ENCODE results near the gene TENM4. TPM values are rescaled to one million over a fixed set of nuclear protein-coding genes. Genes with fewer than 3 reads are reported as not detected.

The TENM4 gene
- polyA plus RNA-seq, 1 of the 3 experiments (the other 2 are of a cell fraction): 16.7 TPM

DNA sequence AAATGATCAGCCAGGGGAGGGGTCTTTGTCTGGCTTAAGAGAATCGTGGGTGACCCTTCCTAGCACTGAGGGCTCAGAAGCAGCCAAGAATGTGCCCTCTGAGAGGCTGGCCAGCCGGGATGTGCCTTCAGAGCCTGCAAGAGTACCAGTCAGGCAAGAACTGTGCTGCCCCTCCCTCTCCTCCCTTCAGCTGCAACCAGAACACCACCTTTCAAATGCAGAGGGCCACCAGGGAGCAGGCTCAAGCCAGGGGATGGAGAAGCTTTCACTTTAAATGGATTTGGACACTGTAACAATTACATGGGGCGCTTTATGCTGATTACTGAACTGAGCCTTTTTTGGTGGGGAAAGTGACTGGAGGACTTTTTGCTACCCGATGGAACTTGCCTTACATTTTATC is 44.9 kb upstream of the TENM4 start (continued):
- TF ChIP-seq EP300 (IDR thresholded peaks at IDR 0.05; ENCODE audit: borderline replicate concordance in 1 of 2, low read depth in 1 of 2, low read length in 1 of 2) (no peak), RFX5 (IDR thresholded peaks at IDR 0.05; ENCODE audit: low read length) (no peak)

DNA sequence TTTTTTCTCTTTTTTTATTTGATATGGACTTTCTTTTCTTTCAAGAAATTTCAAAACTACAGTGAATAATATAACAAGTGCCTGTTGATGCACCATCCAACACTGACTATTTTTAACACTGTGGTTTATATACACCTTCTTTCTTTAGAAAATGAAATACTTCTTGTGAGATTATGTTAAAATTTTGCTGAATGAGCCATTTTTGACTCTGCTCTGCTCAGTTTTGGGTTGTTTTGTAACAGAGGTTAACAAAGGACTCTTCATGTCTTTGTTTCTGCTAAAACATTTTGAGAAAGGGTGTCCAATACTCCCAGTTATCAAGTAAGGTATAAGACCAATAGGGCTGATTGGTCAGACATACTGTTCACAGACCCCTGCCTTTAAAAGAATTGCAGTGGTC is 44.0 kb upstream of the TENM4 start:
- no peak for TF ChIP-seq FOXJ3 (CRISPR knock-in tag; IDR thresholded peaks at IDR 0.05)
- no peak for TF ChIP-seq FOSL2 (IDR thresholded peaks at IDR 0.05; ENCODE audit: borderline replicate concordance, low read depth)
- TF ChIP-seq, protein P1, sequence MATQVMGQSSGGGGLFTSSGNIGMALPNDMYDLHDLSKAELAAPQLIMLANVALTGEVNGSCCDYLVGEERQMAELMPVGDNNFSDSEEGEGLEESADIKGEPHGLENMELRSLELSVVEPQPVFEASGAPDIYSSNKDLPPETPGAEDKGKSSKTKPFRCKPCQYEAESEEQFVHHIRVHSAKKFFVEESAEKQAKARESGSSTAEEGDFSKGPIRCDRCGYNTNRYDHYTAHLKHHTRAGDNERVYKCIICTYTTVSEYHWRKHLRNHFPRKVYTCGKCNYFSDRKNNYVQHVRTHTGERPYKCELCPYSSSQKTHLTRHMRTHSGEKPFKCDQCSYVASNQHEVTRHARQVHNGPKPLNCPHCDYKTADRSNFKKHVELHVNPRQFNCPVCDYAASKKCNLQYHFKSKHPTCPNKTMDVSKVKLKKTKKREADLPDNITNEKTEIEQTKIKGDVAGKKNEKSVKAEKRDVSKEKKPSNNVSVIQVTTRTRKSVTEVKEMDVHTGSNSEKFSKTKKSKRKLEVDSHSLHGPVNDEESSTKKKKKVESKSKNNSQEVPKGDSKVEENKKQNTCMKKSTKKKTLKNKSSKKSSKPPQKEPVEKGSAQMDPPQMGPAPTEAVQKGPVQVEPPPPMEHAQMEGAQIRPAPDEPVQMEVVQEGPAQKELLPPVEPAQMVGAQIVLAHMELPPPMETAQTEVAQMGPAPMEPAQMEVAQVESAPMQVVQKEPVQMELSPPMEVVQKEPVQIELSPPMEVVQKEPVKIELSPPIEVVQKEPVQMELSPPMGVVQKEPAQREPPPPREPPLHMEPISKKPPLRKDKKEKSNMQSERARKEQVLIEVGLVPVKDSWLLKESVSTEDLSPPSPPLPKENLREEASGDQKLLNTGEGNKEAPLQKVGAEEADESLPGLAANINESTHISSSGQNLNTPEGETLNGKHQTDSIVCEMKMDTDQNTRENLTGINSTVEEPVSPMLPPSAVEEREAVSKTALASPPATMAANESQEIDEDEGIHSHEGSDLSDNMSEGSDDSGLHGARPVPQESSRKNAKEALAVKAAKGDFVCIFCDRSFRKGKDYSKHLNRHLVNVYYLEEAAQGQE (IDR thresholded peaks at IDR 0.05; ENCODE audit: low read depth, low read length): no peak
- TF ChIP-seq, protein P2, sequence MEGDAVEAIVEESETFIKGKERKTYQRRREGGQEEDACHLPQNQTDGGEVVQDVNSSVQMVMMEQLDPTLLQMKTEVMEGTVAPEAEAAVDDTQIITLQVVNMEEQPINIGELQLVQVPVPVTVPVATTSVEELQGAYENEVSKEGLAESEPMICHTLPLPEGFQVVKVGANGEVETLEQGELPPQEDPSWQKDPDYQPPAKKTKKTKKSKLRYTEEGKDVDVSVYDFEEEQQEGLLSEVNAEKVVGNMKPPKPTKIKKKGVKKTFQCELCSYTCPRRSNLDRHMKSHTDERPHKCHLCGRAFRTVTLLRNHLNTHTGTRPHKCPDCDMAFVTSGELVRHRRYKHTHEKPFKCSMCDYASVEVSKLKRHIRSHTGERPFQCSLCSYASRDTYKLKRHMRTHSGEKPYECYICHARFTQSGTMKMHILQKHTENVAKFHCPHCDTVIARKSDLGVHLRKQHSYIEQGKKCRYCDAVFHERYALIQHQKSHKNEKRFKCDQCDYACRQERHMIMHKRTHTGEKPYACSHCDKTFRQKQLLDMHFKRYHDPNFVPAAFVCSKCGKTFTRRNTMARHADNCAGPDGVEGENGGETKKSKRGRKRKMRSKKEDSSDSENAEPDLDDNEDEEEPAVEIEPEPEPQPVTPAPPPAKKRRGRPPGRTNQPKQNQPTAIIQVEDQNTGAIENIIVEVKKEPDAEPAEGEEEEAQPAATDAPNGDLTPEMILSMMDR (IDR thresholded peaks at IDR 0.05): no peak
- TF ChIP-seq TCF12 (IDR thresholded peaks at IDR 0.05): no peak
- TF ChIP-seq FOXM1 (IDR thresholded peaks at IDR 0.05; ENCODE audit: low read depth): no peak
- TF ChIP-seq, protein P3, sequence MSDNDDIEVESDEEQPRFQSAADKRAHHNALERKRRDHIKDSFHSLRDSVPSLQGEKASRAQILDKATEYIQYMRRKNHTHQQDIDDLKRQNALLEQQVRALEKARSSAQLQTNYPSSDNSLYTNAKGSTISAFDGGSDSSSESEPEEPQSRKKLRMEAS (IDR thresholded peaks at IDR 0.05; ENCODE audit: low read depth): no peak
- no peak for TF ChIP-seq TAF1 (IDR thresholded peaks at IDR 0.05; ENCODE audit: borderline replicate concordance, low read depth, low read length)
- TF ChIP-seq JUND (IDR thresholded peaks at IDR 0.05): no peak
- H3K79me2 ChIP-seq (ENCODE audit: insufficient read depth): no peaks in the 10 kb centered on the region
- DNase-seq: no peak
- H2AFZ ChIP-seq (ENCODE audit: low read depth): no peak overlapping the region
- no peaks in the 10 kb centered on the region for H3K36me3 ChIP-seq (replicated peaks in 1 of 2; ENCODE audit: control insufficient read depth in 1 of 2, insufficient read depth in 2 of 2, low read length in 1 of 2)
- H3K27me3 ChIP-seq (ENCODE audit: insufficient read depth): no peaks in the 10 kb centered on the region
- ChIA-PET CTCF (interaction anchor here (2.0 kb wide), 1 partner anchor 45 kb away, joined by 6 read pairs; the partner anchor contains the start of gene TENM4), POLR2A (no interaction called here)
- H3F3A ChIP-seq (replicated peaks; ENCODE audit: insufficient read depth): no peaks in the 10 kb centered on the region
- H3K4me3 ChIP-seq (ENCODE audit: low read depth in 2 of 2, low read length in 1 of 2): no peak overlapping the region
- H3K9me3 ChIP-seq: no peaks in the 10 kb centered on the region
- no peaks in the 10 kb centered on the region for H3K9me2 ChIP-seq
- H3K9ac ChIP-seq: no peak overlapping the region
- H3K27ac ChIP-seq (ENCODE audit: low read depth in 2 of 2, low read length in 1 of 2): no peak overlapping the region
- no peaks in the 10 kb centered on the region for H3K4me1 ChIP-seq (ENCODE audit: control insufficient read depth in 1 of 2, insufficient read depth in 2 of 2, low read depth in 1 of 2, low read length in 1 of 2)
- H3K4me2 ChIP-seq: no peak overlapping the region
- no peaks in the 10 kb centered on the region for H4K20me1 ChIP-seq (ENCODE audit: insufficient read depth)

All from SK-N-SH (cell line).